Measurements from ENCODE around the gene PCDH15.

- TF ChIP-seq CTCF (conservative IDR thresholded peaks at IDR 0.05; ENCODE audit: low read length) (no peak), EZH2phosphoT487 (IDR thresholded peaks at IDR 0.05; ENCODE audit: borderline replicate concordance, low read depth, low read length) (no peak)
These were observed 670.6 kb downstream of the PCDH15 start for GRCh38 chr10:54130394-54130793.

Measured in OCI-LY7 (cell line).